ENCODE results near the gene ST7. TPM values are rescaled to one million over a fixed set of nuclear protein-coding genes. Genes with fewer than 3 reads are reported as not detected.

Gene ST7
- total and polyA plus RNA-seq, 2 of the 8 experiments (the other 6 are each of a cell fraction or from before 2014, with no cell fraction given), result 16.3 to 18.0 TPM

DNA sequence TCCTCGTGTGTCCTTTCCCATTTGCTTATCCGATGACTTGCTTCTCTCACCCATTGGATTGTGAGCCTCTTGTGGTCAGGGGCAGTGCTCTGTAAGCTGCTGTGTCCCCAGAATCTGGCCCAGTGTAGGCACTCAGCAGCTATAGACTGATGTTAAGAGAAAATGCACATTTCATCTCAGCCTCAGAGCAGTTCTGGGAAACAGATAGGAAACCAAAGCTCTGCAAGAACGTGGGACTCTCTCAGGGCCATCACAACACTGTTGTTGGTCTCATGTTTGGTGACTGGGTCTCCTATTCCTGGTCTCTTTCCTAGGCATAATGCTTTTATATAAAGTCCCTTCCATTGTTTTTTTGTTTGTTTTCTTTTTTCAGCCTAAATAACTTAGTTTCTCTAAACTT is 141.2 kb downstream of the ST7 start:
- no peak overlapping the region for H3K4me3 ChIP-seq (ENCODE audit: extremely low read depth in 1 of 4, insufficient read depth in 2 of 4, low read depth in 3 of 4, low read length in 4 of 4)
- no peak overlapping the region for H2BK12ac ChIP-seq (ENCODE audit: low read depth, low read length)
- H3K4ac ChIP-seq (replicated peaks; ENCODE audit: insufficient read length, low read depth, low read length), result no peak overlapping the region
- WGBS, 2 experiments (ENCODE audit: extremely low coverage in 1 of 2, insufficient coverage in 1 of 2, insufficient read length in 1 of 2, insufficient replicate concordance in 2 of 2, low coverage in 1 of 2, low lambda C conversion rate in 2 of 2, missing lambda C conversion rate in 1 of 2), result 93% methylated on average over 3 of the region's 3 CpGs; no CpG with 5 or more reads in 1 of the 2 experiments
- H3K4me1 ChIP-seq (replicated peaks in 1 of 4; ENCODE audit: control insufficient read depth in 3 of 4, insufficient read depth in 4 of 4, low read length in 3 of 4), result 0 out of 7 replicates have a peak, but pooled peaks cover 0 to 2% (median 0%) of the 10 kb centered on the region in 4 experiments
- H2BK20ac ChIP-seq (ENCODE audit: low read length), result no peak overlapping the region
- peaks cover 1 to 2% of the 10 kb centered on the region in 2 experiments for H4K20me1 ChIP-seq (replicated peaks in 1 of 2; ENCODE audit: control insufficient read depth in 1 of 2, insufficient read depth in 2 of 2, low read length in 2 of 2)
- H2BK120ac ChIP-seq (replicated peaks; ENCODE audit: low read depth, low read length), result no peak overlapping the region
- CTCF ChIA-PET (ENCODE audit: partially characterized antibody), result interaction anchor here (0.9 kb wide), 1 partner anchor 86 kb away, joined by 3 read pairs; no protein-coding TSS in a partner anchor
- no peaks in the 10 kb centered on the region for H3K79me2 ChIP-seq (ENCODE audit: control insufficient read depth in 1 of 2, insufficient read depth in 2 of 2, low read length in 2 of 2)
- no peak overlapping the region for H4K5ac ChIP-seq (ENCODE audit: insufficient read length, low read depth, low read length)
- H3K9ac ChIP-seq (replicated peaks in 1 of 4; ENCODE audit: extremely low read depth in 1 of 4, low read depth in 3 of 4, low read length in 3 of 4), result no peak overlapping the region
- H2AK5ac ChIP-seq (ENCODE audit: low read depth, low read length), result no peak overlapping the region; the same call in 1 of the 2 replicates
- no peak overlapping the region for H3K27ac ChIP-seq (ENCODE audit: low read depth, low read length)
- DNase-seq (ENCODE audit: low read depth in 1 of 2, low spot score in 2 of 2) (no peak), FAIRE-seq (no peak)
- no peaks in the 10 kb centered on the region for H3K23me2 ChIP-seq (ENCODE audit: low read depth, low read length)
- no peak overlapping the region for H2BK5ac ChIP-seq (ENCODE audit: low read depth, low read length)
- no peak overlapping the region for H4K91ac ChIP-seq (replicated peaks; ENCODE audit: insufficient read length, low read length)
- POLR2A ChIA-PET (ENCODE audit: partially characterized antibody), result no interaction called here
- no peak overlapping the region for H2AFZ ChIP-seq (ENCODE audit: low read length)
- H3K4me2 ChIP-seq (ENCODE audit: insufficient read depth in 1 of 2, low read depth in 2 of 2, low read length in 2 of 2), result no peak overlapping the region
- H3K36me3 ChIP-seq (ENCODE audit: control insufficient read depth in 2 of 4, insufficient read depth in 4 of 4, low read length in 3 of 4), result no peaks in the 10 kb centered on the region
- no peak overlapping the region for H3K18ac ChIP-seq (ENCODE audit: extremely low read depth, low read length)
- no peak overlapping the region for H3K23ac ChIP-seq (ENCODE audit: insufficient read length)
- H3K79me1 ChIP-seq (ENCODE audit: low read depth, low read length), result no peaks in the 10 kb centered on the region; the same call in 1 of the 2 replicates
- H3K14ac ChIP-seq (ENCODE audit: insufficient read length), result no peak overlapping the region
- H2BK15ac ChIP-seq (ENCODE audit: low read length), result no peak overlapping the region
- peak overlapping the region; percentile 35; the same call in 1 of the 2 replicates for H4K8ac ChIP-seq (ENCODE audit: extremely low read depth, insufficient read depth, low read length)
- no peak overlapping the region for H3K56ac ChIP-seq (replicated peaks; ENCODE audit: insufficient read length, low read depth, low read length)
- H3K9me3 ChIP-seq (ENCODE audit: insufficient read depth in 2 of 2, low read depth in 1 of 2, low read length in 1 of 2), result no peaks in the 10 kb centered on the region
- H3K27me3 ChIP-seq (replicated peaks in 1 of 4; ENCODE audit: control insufficient read depth in 3 of 4, extremely low read depth in 1 of 4, insufficient read depth in 3 of 4, low read length in 3 of 4), result no peaks in the 10 kb centered on the region
- TF ChIP-seq SRF (IDR thresholded peaks at IDR 0.05; ENCODE audit: low read depth, low read length), result no peak
- TF ChIP-seq PHF8 (conservative IDR thresholded peaks at IDR 0.05; ENCODE audit: low read depth, low read length), result no peak
- TF ChIP-seq EZH2 (IDR thresholded peaks at IDR 0.05; ENCODE audit: low read depth, low read length, severe bottlenecking), result no peak
- TF ChIP-seq, protein P1, sequence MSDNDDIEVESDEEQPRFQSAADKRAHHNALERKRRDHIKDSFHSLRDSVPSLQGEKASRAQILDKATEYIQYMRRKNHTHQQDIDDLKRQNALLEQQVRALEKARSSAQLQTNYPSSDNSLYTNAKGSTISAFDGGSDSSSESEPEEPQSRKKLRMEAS (IDR thresholded peaks at IDR 0.05), result no peak
- TF ChIP-seq, protein P2, sequence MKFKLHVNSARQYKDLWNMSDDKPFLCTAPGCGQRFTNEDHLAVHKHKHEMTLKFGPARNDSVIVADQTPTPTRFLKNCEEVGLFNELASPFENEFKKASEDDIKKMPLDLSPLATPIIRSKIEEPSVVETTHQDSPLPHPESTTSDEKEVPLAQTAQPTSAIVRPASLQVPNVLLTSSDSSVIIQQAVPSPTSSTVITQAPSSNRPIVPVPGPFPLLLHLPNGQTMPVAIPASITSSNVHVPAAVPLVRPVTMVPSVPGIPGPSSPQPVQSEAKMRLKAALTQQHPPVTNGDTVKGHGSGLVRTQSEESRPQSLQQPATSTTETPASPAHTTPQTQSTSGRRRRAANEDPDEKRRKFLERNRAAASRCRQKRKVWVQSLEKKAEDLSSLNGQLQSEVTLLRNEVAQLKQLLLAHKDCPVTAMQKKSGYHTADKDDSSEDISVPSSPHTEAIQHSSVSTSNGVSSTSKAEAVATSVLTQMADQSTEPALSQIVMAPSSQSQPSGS (IDR thresholded peaks at IDR 0.05; ENCODE audit: low read length), result no peak
- TF ChIP-seq EGR1 (IDR thresholded peaks at IDR 0.05; ENCODE audit: borderline replicate concordance, low read depth, low read length), result no peak
- no peak for TF ChIP-seq RAD21 (IDR thresholded peaks at IDR 0.05 in 1 of 2, conservative IDR thresholded peaks at IDR 0.05 in 1 of 2; ENCODE audit: low read depth in 2 of 2, low read length in 2 of 2)
- TF ChIP-seq TAF7 (optimal IDR thresholded peaks at IDR 0.05; ENCODE audit: borderline replicate concordance, low read depth, low read length), result no peak
- no peak for TF ChIP-seq CTBP2 (IDR thresholded peaks at IDR 0.05; ENCODE audit: borderline replicate concordance, insufficient read depth, insufficient read length, low read length)
- no peak for TF ChIP-seq TCF12 (IDR thresholded peaks at IDR 0.05; ENCODE audit: low read depth, low read length)
- TF ChIP-seq SAP30 (IDR thresholded peaks at IDR 0.05; ENCODE audit: insufficient read depth, insufficient replicate concordance, low read length), result no peak

Data from H1 (cell line).